ENCODE results near the gene CENPE.

Gene CENPE

DNA sequence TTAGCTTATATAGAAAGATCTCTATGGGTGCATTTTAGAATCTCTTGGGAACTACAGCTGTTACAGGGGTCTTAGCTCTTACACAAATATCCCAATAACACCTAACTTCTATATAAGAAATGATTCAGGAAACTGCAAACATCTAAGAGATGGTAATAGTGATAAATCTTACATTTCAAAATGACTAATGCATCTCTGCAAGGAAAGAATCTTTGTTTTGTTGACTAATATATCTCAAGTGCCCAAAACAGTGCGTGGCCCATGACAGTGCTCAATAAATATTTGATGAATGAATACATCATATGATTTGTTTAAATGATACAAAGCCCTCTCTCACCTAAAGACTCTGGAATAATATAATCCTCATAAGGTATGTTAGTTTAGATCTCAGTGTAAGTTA, 47.5 kb downstream of the CENPE start:
- Histone ChIP-seq H3K4me1 (ENCODE audit: low read depth, poor library complexity, severe bottlenecking) (no peaks in the 10 kb centered on the region), H3K36me3 (ENCODE audit: insufficient read depth) (no peaks in the 10 kb centered on the region; the same call in 1 of the 2 replicates), H3K4me2 (no peak overlapping the region), H3K9ac (no peak overlapping the region), H4K20me1 (ENCODE audit: insufficient read depth) (no peaks in the 10 kb centered on the region), H3K4me3 (IDR thresholded peaks at IDR 0.05; ENCODE audit: insufficient read depth, low read depth, low read length) (no peak overlapping the region), H3K27me3 (ENCODE audit: insufficient read depth, low read depth) (no peaks in the 10 kb centered on the region), H3K27ac (no peak overlapping the region), H3K79me2 (ENCODE audit: insufficient read depth, low read depth) (no peaks in the 10 kb centered on the region), H2AFZ (ENCODE audit: low read depth) (no peak overlapping the region)
- TF ChIP-seq, protein P1, sequence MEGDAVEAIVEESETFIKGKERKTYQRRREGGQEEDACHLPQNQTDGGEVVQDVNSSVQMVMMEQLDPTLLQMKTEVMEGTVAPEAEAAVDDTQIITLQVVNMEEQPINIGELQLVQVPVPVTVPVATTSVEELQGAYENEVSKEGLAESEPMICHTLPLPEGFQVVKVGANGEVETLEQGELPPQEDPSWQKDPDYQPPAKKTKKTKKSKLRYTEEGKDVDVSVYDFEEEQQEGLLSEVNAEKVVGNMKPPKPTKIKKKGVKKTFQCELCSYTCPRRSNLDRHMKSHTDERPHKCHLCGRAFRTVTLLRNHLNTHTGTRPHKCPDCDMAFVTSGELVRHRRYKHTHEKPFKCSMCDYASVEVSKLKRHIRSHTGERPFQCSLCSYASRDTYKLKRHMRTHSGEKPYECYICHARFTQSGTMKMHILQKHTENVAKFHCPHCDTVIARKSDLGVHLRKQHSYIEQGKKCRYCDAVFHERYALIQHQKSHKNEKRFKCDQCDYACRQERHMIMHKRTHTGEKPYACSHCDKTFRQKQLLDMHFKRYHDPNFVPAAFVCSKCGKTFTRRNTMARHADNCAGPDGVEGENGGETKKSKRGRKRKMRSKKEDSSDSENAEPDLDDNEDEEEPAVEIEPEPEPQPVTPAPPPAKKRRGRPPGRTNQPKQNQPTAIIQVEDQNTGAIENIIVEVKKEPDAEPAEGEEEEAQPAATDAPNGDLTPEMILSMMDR (conservative IDR thresholded peaks at IDR 0.05; ENCODE audit: low read depth, low read length), result no peak

DNA sequence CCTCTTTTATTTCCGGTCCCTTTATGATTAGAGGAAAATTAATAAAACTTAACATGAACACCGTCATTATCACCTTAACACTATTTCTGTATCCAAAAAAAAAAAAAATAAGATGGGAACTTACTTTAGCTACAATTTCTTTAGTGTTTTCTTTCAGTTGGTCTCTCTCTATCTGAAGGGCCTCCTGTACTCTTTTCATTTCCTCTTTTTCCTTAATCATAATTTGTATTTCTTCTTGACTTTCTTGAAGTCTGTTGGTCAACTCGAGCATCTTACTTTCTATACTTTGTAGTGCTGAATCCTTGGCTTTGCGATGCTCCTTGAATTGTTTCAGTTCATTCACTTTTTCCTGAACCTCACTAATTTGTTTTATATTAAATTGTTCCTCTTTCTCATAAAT, 53.2 kb downstream of the CENPE start:
- Histone ChIP-seq H3K27ac (no peak overlapping the region), H3K4me1 (ENCODE audit: low read depth, poor library complexity, severe bottlenecking) (no peaks in the 10 kb centered on the region), H4K20me1 (ENCODE audit: insufficient read depth) (no peaks in the 10 kb centered on the region), H2AFZ (ENCODE audit: low read depth) (no peak overlapping the region), H3K4me3 (IDR thresholded peaks at IDR 0.05; ENCODE audit: insufficient read depth, low read depth, low read length) (no peak overlapping the region), H3K36me3 (ENCODE audit: insufficient read depth) (no peaks in the 10 kb centered on the region; the same call in 1 of the 2 replicates), H3K79me2 (ENCODE audit: insufficient read depth, low read depth) (no peaks in the 10 kb centered on the region), H3K4me2 (no peak overlapping the region), H3K9ac (no peak overlapping the region), H3K27me3 (ENCODE audit: insufficient read depth, low read depth) (no peaks in the 10 kb centered on the region)
- TF ChIP-seq, protein P1 (conservative IDR thresholded peaks at IDR 0.05; ENCODE audit: low read depth, low read length), result no peak

DNA sequence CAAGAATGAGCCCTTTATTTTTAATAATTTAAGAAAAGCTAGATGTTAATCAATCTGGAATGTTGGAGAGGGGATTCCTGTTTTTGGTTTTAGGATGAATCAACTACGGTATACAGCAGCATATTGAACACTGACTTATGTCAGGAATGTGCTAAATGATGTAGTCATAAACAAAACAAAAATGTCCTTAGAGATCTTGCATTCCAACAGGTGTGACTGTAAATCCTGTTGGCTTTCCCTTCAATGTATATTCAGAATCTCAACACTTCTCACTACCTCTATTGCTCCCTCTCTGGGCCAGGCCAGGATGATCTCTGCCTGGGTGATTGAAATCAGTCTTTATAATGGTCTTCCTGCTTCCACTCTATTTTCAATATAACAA, 60.7 kb downstream of the CENPE start:
- Histone ChIP-seq H4K20me1 (ENCODE audit: insufficient read depth) (no peaks in the 10 kb centered on the region), H2AFZ (ENCODE audit: low read depth) (no peak overlapping the region), H3K4me3 (IDR thresholded peaks at IDR 0.05; ENCODE audit: insufficient read depth, low read depth, low read length) (no peak overlapping the region), H3K36me3 (ENCODE audit: insufficient read depth) (no peaks in the 10 kb centered on the region), H3K4me2 (no peak overlapping the region), H3K9ac (no peak overlapping the region), H3K79me2 (ENCODE audit: insufficient read depth, low read depth) (no peaks in the 10 kb centered on the region), H3K27me3 (ENCODE audit: insufficient read depth, low read depth) (no peaks in the 10 kb centered on the region), H3K4me1 (ENCODE audit: low read depth, poor library complexity, severe bottlenecking) (no peaks in the 10 kb centered on the region), H3K27ac (no peak overlapping the region)
- TF ChIP-seq, protein P1 (conservative IDR thresholded peaks at IDR 0.05; ENCODE audit: low read depth, low read length), result no peak

DNA sequence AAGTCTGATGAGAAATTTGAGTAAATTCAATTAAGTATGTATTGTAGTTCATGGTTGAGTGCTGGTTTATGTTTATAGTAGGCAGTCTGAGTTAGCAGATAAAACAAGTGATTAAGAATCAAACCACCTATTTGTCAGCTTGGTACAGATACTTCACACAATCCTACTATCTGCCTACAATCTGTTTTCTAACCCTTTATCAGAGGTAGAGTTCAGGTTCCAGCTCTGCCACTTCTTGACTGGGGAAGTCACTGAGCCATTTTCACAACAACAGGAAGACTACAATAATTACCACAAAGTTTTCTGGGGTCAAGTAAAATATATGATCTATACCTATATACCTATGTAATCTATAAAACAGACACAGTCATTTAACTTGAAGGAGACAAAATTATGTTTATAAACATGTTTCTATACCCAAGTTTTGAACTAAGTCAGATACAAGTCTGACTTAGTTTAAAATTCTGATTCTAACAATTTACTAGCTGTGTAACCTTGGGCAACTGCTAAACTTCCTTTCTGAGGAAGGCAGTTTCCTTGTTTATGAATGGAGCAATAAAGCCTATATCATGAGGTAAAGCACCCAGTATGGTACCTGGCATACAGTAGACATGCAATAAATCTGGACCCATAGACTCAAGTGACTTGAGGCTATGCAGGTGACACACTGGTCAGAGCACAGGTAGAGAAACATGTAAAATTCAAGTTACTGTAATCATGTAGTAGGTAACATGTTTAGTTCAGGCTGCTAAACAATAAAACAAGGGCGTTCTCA, 61.3 kb downstream of the CENPE start:
- Histone ChIP-seq H3K36me3 (ENCODE audit: insufficient read depth) (no peaks in the 10 kb centered on the region), H4K20me1 (ENCODE audit: insufficient read depth) (no peaks in the 10 kb centered on the region)

More for the DNA sequence above, 61.3 kb downstream of the CENPE start:
- H2AFZ ChIP-seq (ENCODE audit: low read depth), result no peak overlapping the region
- H3K9ac ChIP-seq, result no peak overlapping the region
- no peaks in the 10 kb centered on the region for H3K4me1 ChIP-seq (ENCODE audit: low read depth, poor library complexity, severe bottlenecking)
- no peak overlapping the region for H3K27ac ChIP-seq
- H3K79me2 ChIP-seq (ENCODE audit: insufficient read depth, low read depth), result no peaks in the 10 kb centered on the region
- no peak overlapping the region for H3K4me2 ChIP-seq
- H3K27me3 ChIP-seq (ENCODE audit: insufficient read depth, low read depth), result no peaks in the 10 kb centered on the region
- no peak overlapping the region for H3K4me3 ChIP-seq (IDR thresholded peaks at IDR 0.05; ENCODE audit: insufficient read depth, low read depth, low read length)
- TF ChIP-seq, protein P1 (conservative IDR thresholded peaks at IDR 0.05; ENCODE audit: low read depth, low read length), result no peak

Data from KMS-11 (cell line).